Neutrophil (primary cell): ENCODE data around the gene LNP1.

ENCODE experiments used
- H3K27ac ChIP-seq: fragments of 200-600 bp; sonication (generic); 2 replicates; pipeline ENCODE4 v1.5.1; 2016; ENCODE audit warnings: mild to moderate bottlenecking, moderate library complexity
- H3K27me3 ChIP-seq: fragments of 200-600 bp; sonication (generic); 2 replicates; pipeline ENCODE4 v1.6.0; 2016; ENCODE audit warnings: mild to moderate bottlenecking
- H3K36me3 ChIP-seq: fragments of 200-600 bp; sonication (generic); 2 replicates; pipeline ENCODE4 v1.5.1; 2017
- H3K4me1 ChIP-seq, 2 experiments: fragments of 200-600 bp in 1 of 2; sonication (generic) in 1 of 2; 1 replicate in 1 of 2; 2 replicates in 1 of 2; pipeline versions ENCODE4 v1.5.1 to v1.6.1; 2013 to 2016; ENCODE audit warnings: low read depth in 1 of 2, low read length in 1 of 2, mild to moderate bottlenecking in 1 of 2, moderate library complexity in 1 of 2; ENCODE audit not compliant: control insufficient read depth in 1 of 2, insufficient read depth in 1 of 2
- H3K4me3 ChIP-seq, 2 experiments: fragments of 200-600 bp in 1 of 2; sonication (generic) in 1 of 2; 1 replicate in 1 of 2; 2 replicates in 1 of 2; pipeline ENCODE4 v1.5.1; 2013 to 2016; ENCODE audit warnings: low read depth in 1 of 2, low read length in 1 of 2, mild to moderate bottlenecking in 1 of 2, moderate library complexity in 1 of 2
- H3K9me3 ChIP-seq: fragments of 200-600 bp; sonication (generic); 2 replicates; pipeline ENCODE4 v1.5.1; 2016
- TF ChIP-seq, protein P1 (sequence below): fragments of 200-600 bp; sonication (generic); IDR thresholded peaks from 2 replicates; pipeline ENCODE4 v1.5.1; 2016; ENCODE audit warnings: antibody characterized with exemption

The LNP1 gene

DNA sequence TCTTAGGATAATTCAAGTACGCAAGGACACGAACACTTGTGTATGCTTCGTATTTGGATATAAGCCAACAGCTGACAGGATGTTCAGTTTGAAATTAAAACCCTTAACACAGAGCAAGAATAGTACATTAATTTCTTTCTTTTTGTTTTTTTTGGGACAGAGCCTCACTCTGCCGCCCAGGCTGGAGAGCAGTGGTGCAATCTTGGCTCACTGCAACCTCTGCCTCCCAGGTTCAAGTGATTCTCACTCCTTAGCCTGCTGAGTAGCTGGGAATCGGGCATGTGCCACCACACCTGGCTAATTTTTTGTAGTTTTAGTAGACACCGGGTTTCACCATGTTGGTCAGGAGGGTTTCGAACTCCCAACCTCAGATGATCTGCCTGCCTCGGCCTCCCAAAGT, 32.9 kb upstream of the LNP1 start:
- Histone ChIP-seq H3K27me3 (no peaks in the 10 kb centered on the region), H3K4me1 (no peaks in the 10 kb centered on the region), H3K36me3 (peaks cover 74% of the 10 kb centered on the region), H3K9me3 (no peaks in the 10 kb centered on the region), H3K27ac (no peak overlapping the region), H3K4me3 (no peak overlapping the region)
- TF ChIP-seq, protein P1, sequence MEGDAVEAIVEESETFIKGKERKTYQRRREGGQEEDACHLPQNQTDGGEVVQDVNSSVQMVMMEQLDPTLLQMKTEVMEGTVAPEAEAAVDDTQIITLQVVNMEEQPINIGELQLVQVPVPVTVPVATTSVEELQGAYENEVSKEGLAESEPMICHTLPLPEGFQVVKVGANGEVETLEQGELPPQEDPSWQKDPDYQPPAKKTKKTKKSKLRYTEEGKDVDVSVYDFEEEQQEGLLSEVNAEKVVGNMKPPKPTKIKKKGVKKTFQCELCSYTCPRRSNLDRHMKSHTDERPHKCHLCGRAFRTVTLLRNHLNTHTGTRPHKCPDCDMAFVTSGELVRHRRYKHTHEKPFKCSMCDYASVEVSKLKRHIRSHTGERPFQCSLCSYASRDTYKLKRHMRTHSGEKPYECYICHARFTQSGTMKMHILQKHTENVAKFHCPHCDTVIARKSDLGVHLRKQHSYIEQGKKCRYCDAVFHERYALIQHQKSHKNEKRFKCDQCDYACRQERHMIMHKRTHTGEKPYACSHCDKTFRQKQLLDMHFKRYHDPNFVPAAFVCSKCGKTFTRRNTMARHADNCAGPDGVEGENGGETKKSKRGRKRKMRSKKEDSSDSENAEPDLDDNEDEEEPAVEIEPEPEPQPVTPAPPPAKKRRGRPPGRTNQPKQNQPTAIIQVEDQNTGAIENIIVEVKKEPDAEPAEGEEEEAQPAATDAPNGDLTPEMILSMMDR = no peak

GRCh38 chr3:100370756-100371155, 30.6 kb upstream of the LNP1 start:
- Histone ChIP-seq H3K4me3 (no peak overlapping the region), H3K9me3 (no peaks in the 10 kb centered on the region), H3K27ac (no peak overlapping the region), H3K4me1 (no peaks in the 10 kb centered on the region), H3K36me3 (peaks cover 52% of the 10 kb centered on the region), H3K27me3 (no peaks in the 10 kb centered on the region)
- TF ChIP-seq, protein P1 = no peak

GRCh38 chr3:100374521-100374920, 26.8 kb upstream of the LNP1 start:
- TF ChIP-seq, protein P1 = no peak
- no peaks in the 10 kb centered on the region for H3K4me1 ChIP-seq
- no peaks in the 10 kb centered on the region for H3K27me3 ChIP-seq
- no peaks in the 10 kb centered on the region for H3K9me3 ChIP-seq
- no peak overlapping the region for H3K4me3 ChIP-seq
- peaks cover 43% of the 10 kb centered on the region for H3K36me3 ChIP-seq
- no peak overlapping the region for H3K27ac ChIP-seq

DNA sequence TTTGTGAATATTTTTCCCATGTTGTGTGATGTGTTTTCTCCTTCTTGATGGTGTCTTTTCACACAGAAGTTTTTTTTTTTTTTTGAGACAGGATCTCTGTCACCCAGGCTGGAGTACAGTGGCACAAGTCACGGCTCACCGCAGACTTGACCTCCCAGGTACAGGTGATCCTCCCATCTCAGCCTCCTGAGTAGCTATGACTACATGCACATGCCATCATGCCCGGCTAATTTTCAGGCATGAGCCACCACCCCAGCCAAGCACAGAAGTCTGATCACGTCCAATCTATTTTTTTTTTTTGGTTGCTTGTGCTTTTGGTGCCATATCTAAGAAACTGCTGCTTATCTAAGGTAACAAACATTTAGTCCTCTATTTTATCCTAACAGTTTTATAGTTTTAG, 25.0 kb upstream of the LNP1 start:
- H3K27me3 ChIP-seq = no peaks in the 10 kb centered on the region
- H3K27ac ChIP-seq = no peak overlapping the region
- H3K4me3 ChIP-seq = no peak overlapping the region
- no peaks in the 10 kb centered on the region for H3K4me1 ChIP-seq
- H3K36me3 ChIP-seq = peaks cover 54% of the 10 kb centered on the region
- TF ChIP-seq, protein P1 = no peak
- H3K9me3 ChIP-seq = no peaks in the 10 kb centered on the region

DNA sequence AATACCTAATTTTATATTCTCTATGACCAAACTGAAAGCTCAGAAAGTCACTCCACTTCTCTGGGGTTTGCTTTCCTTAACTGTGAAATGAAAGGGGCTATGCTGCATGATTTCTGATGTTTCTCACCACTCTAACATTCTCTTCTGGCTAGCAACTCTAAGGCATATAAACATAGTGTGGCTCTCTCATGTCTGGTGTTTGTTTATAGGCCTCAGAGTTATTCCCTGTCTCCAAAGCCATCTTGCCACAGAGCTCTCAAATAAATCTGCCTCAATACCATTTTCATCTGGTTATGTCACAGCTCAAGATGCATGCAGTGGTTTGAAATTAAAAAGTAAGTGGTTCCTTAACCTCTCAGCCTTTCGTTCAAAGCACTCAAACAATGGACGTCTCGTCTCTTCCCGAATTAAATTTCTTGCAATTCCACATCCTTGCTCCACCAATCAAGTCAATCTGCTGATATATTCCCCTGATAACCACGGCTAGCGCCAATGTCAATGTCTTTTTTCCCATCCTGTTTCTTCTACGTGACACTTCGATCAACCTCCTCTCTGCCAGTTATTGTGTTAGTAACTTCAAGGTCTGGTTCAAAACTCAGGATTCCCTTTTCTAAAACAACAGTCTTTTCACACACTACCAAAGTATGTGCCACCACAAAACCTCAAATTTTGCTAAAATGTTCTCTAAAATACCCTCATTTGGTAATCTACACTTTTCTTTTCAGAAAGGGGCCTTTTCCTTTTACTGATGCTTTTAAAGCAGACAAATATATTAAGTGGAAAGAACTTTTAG, 16.4 kb upstream of the LNP1 start:
- Histone ChIP-seq H3K27ac (no peak overlapping the region), H3K4me1 (no peaks in the 10 kb centered on the region), H3K4me3 (no peak overlapping the region), H3K9me3 (no peaks in the 10 kb centered on the region), H3K36me3 (peaks cover 37% of the 10 kb centered on the region), H3K27me3 (no peaks in the 10 kb centered on the region)
- TF ChIP-seq, protein P1 = no peak
